Keratinocyte (primary cell): ENCODE measurements around the gene WDR70. TPM values are rescaled to one million over a fixed set of nuclear protein-coding genes. Genes with fewer than 3 reads are reported as not detected.

Source experiments
- DNase-seq: peaks from one replicate; pipeline ENCODE4 v3.0.0-alpha.2; 2011; ENCODE audit warnings: low read depth, missing footprints, low spot score
- FAIRE-seq: peaks from 2 replicates; lab custom pipeline; 2011; peaks lifted over from hg19 to GRCh38; lab: Jason Lieb, UNC
- H2AFZ ChIP-seq: 2 replicates; pipeline ENCODE4 v1.6.0; 2012; ENCODE audit warnings: low read length, control low read depth, inconsistent platforms; ENCODE audit not compliant: control insufficient read depth
- H3K27ac ChIP-seq: 2 replicates; pipeline ENCODE4 v1.5.1; 2011; ENCODE audit warnings: low read length; ENCODE audit not compliant: control insufficient read depth, insufficient read depth
- H3K27me3 ChIP-seq: 3 replicates; pipeline ENCODE4 v1.6.0; 2011; ENCODE audit warnings: low read length; ENCODE audit not compliant: control insufficient read depth, insufficient read depth; ENCODE audit errors: extremely low read depth
- H3K36me3 ChIP-seq, 2 experiments: 2 replicates in 1 of 2; 3 replicates in 1 of 2; pipeline ENCODE4 v1.5.1; 2011; ENCODE audit warnings: low read length in 2 of 2, mild to moderate bottlenecking in 1 of 2; ENCODE audit not compliant: control insufficient read depth in 2 of 2, insufficient read depth in 2 of 2; ENCODE audit errors: extremely low read depth in 1 of 2
- H3K4me1 ChIP-seq: 3 replicates; pipeline ENCODE4 v1.5.1; 2011; ENCODE audit warnings: low read length; ENCODE audit not compliant: control insufficient read depth, insufficient read depth; ENCODE audit errors: extremely low read depth
- H3K4me2 ChIP-seq: 3 replicates; pipeline ENCODE4 v1.6.0; 2011; ENCODE audit warnings: low read depth, low read length; ENCODE audit not compliant: control insufficient read depth, insufficient read depth; ENCODE audit errors: extremely low read depth
- H3K4me3 ChIP-seq, 3 experiments: fragments of 200-600 bp in 1 of 3; sonication (generic) in 1 of 3; 2 replicates in 2 of 3; 3 replicates in 1 of 3; pipeline ENCODE4 v1.5.1; 2011 to 2016; ENCODE audit warnings: low read length in 3 of 3, mild to moderate bottlenecking in 3 of 3, control low read depth in 2 of 3, inconsistent platforms in 1 of 3, low read depth in 1 of 3, mixed read lengths in 1 of 3, mixed run types in 1 of 3, moderate library complexity in 1 of 3; ENCODE audit not compliant: control insufficient read depth in 2 of 3, insufficient read depth in 2 of 3; ENCODE audit errors: extremely low read depth in 1 of 3
- H3K79me2 ChIP-seq: 2 replicates; pipeline ENCODE4 v1.6.0; 2012; ENCODE audit warnings: low read length; ENCODE audit not compliant: control insufficient read depth, insufficient read depth
- H3K9ac ChIP-seq: 3 replicates; pipeline ENCODE4 v1.6.0; 2011; ENCODE audit warnings: low read length; ENCODE audit not compliant: control insufficient read depth, insufficient read depth; ENCODE audit errors: extremely low read depth
- H3K9me1 ChIP-seq: 3 replicates; pipeline ENCODE4 v1.6.0; 2011; ENCODE audit warnings: low read length; ENCODE audit not compliant: control insufficient read depth, insufficient read depth; ENCODE audit errors: extremely low read depth
- H3K9me3 ChIP-seq: 2 replicates; pipeline ENCODE4 v1.5.1; 2012; ENCODE audit warnings: low read depth, low read length; ENCODE audit not compliant: control insufficient read depth
- H4K20me1 ChIP-seq: 3 replicates; pipeline ENCODE4 v1.6.0; 2011; ENCODE audit warnings: low read length; ENCODE audit not compliant: control insufficient read depth, insufficient read depth; ENCODE audit errors: extremely low read depth
- CTCF ChIP-seq, 3 experiments: IDR thresholded peaks in 1 of 3; conservative IDR thresholded peaks in 1 of 3; optimal IDR thresholded peaks in 1 of 3; 2 replicates in 2 of 3; 3 replicates in 1 of 3; pipeline versions ENCODE3 to v1.5.1; 2011; ENCODE audit warnings: low read length in 3 of 3, mild to moderate bottlenecking in 3 of 3, moderate library complexity in 2 of 3, control low read depth in 1 of 3, inconsistent platforms in 1 of 3; ENCODE audit not compliant: insufficient read depth in 2 of 3; ENCODE audit errors: extremely low read depth in 1 of 3
- EZH2 ChIP-seq: IDR thresholded peaks from one replicate; pipeline ENCODE4 v1.6.1; 2012; ENCODE audit warnings: inconsistent platforms, mild to moderate bottlenecking, low read length, moderate library complexity
- dilution Hi-C: fragments of 300-500 bp; cut with MboI; formaldehyde crosslinking; loops from one replicate; pipeline ENCODE4 v1.7.0; 2020; ENCODE audit warnings: low sequenced_read_pairs; ENCODE audit not compliant: extremely low pct_ligation_motif_present
- polyA plus RNA-seq, 5 experiments: library from polyadenylated mRNA; depleted of rRNA in 3 of 5; stranded (reverse) in 3 of 5; stranded (forward) in 1 of 5; unstranded in 1 of 5; fragments of >200 nt; gene quantifications; 1 replicate in 1 of 5; 2 replicates in 3 of 5; 3 replicates in 1 of 5; pipeline versions ENCODE4 v1.2.1 to v1.2.3, GENCODE V29; 2011 to 2012; ENCODE audit warnings: missing spikeins in 2 of 5, low read depth in 1 of 5, low replicate concordance in 1 of 5

Gene WDR70
- polyA plus RNA-seq, 1 donor (not counting 4 experiments of a cell fraction or from before 2014, with no cell fraction given): 25.1 TPM

- TF ChIP-seq CTCF (optimal IDR thresholded peaks at IDR 0.05 in 1 of 3, IDR thresholded peaks at IDR 0.05 in 1 of 3, conservative IDR thresholded peaks at IDR 0.05 in 1 of 3; ENCODE audit: extremely low read depth in 1 of 3, insufficient read depth in 2 of 3, low read length in 3 of 3): no peak
- TF ChIP-seq EZH2: no peak
- Histone ChIP-seq H3K4me3 (no peak overlapping the region), H2AFZ (no peak overlapping the region), H3K4me2 (no peak overlapping the region), H3K27me3 (no peaks in the 10 kb centered on the region), H3K36me3 (no peaks in the 10 kb centered on the region), H4K20me1 (no peaks in the 10 kb centered on the region), H3K9me3 (no peaks in the 10 kb centered on the region), H3K4me1 (no peaks in the 10 kb centered on the region), H3K79me2 (no peaks in the 10 kb centered on the region), H3K27ac (no peak overlapping the region), H3K9me1 (no peaks in the 10 kb centered on the region), H3K9ac (no peak overlapping the region)
- DNase-seq: no peak
- FAIRE-seq: no peak
- dilution Hi-C loops: no loop called here
These were observed 191.5 kb downstream of the WDR70 start for GRCh38 chr5:37570597-37570996.

GRCh38 chr5:37571985-37572384, 192.9 kb downstream of the WDR70 start:
- Histone ChIP-seq H2AFZ (no peak overlapping the region), H4K20me1 (no peaks in the 10 kb centered on the region), H3K9ac (no peak overlapping the region), H3K4me3 (no peak overlapping the region), H3K27ac (no peak overlapping the region), H3K36me3 (no peaks in the 10 kb centered on the region), H3K79me2 (no peaks in the 10 kb centered on the region), H3K9me1 (no peaks in the 10 kb centered on the region), H3K4me1 (no peaks in the 10 kb centered on the region), H3K4me2 (no peak overlapping the region), H3K9me3 (no peaks in the 10 kb centered on the region), H3K27me3 (no peaks in the 10 kb centered on the region)
- DNase-seq (no peak), FAIRE-seq (no peak)
- TF ChIP-seq EZH2 (no peak), CTCF (optimal IDR thresholded peaks at IDR 0.05 in 1 of 3, IDR thresholded peaks at IDR 0.05 in 1 of 3, conservative IDR thresholded peaks at IDR 0.05 in 1 of 3; ENCODE audit: extremely low read depth in 1 of 3, insufficient read depth in 2 of 3, low read length in 3 of 3) (no peak)
- dilution Hi-C loops: no loop called here
